SK-N-SH (cell line): ENCODE measurements around the gene PPM1B. TPM values are rescaled to one million over a fixed set of nuclear protein-coding genes. Genes with fewer than 3 reads are reported as not detected.

Source experiments
- CTCF ChIA-PET: fragments of 300-600, 350-600 bp; formaldehyde crosslinking; extraction: SDS; loops from one replicate; lab custom pipeline; 2021; lab: Yijun Ruan, JAX
- POLR2A ChIA-PET: fragments of 350-600 bp; sonication (Branson Sonifier 250); formaldehyde crosslinking; extraction: SDS; loops from one replicate; lab custom pipeline; 2020; ENCODE audit warnings: antibody characterized with exemption, inconsistent platforms; lab: Yijun Ruan, JAX
- DNase-seq: peaks from one replicate; pipeline ENCODE4 v3.0.0; 2012
- H2AFZ ChIP-seq: fragments of 200-600 bp; sonication (generic); 2 replicates; pipeline ENCODE4 v1.8.1; 2016; ENCODE audit warnings: antibody characterized with exemption, mild to moderate bottlenecking, low read depth
- H3F3A ChIP-seq: fragments of 200-600 bp; sonication (generic); replicated peaks from 2 replicates; pipeline ENCODE3; 2016; ENCODE audit warnings: antibody characterized with exemption, mild to moderate bottlenecking; ENCODE audit not compliant: insufficient read depth
- H3K27ac ChIP-seq, 2 experiments: fragments of 200-500 bp in 1 of 2; fragments of 200-600 bp in 1 of 2; sonication (Bioruptor generic) in 1 of 2; sonication (generic), shearing (Covaris generic) in 1 of 2; 2 replicates each; pipeline versions ENCODE4 v1.5.1 to v1.6.1; 2014 to 2016; ENCODE audit warnings: low read depth in 2 of 2, inconsistent platforms in 1 of 2, low read length in 1 of 2, mild to moderate bottlenecking in 1 of 2, mixed read lengths in 1 of 2
- H3K27me3 ChIP-seq: fragments of 200-600 bp; sonication (generic), shearing (Covaris generic); 2 replicates; pipeline ENCODE4 v1.6.1; 2016; ENCODE audit warnings: mixed run types; ENCODE audit not compliant: insufficient read depth
- H3K36me3 ChIP-seq, 2 experiments: fragments of 200-500 bp in 1 of 2; fragments of 200-600 bp in 1 of 2; sonication (Bioruptor generic) in 1 of 2; sonication (generic) in 1 of 2; replicated peaks in 1 of 2; 2 replicates each; pipeline versions ENCODE3 to v1.5.1; 2014 to 2016; ENCODE audit warnings: low read length in 1 of 2, mild to moderate bottlenecking in 1 of 2; ENCODE audit not compliant: insufficient read depth in 2 of 2, control insufficient read depth in 1 of 2
- H3K4me1 ChIP-seq, 2 experiments: fragments of 200-500 bp in 1 of 2; fragments of 200-600 bp in 1 of 2; sonication (Bioruptor generic) in 1 of 2; sonication (generic), shearing (Covaris generic) in 1 of 2; 2 replicates each; pipeline versions ENCODE4 v1.5.1 to v1.6.1; 2014 to 2016; ENCODE audit warnings: low read depth in 1 of 2, low read length in 1 of 2, mixed run types in 1 of 2; ENCODE audit not compliant: insufficient read depth in 2 of 2, control insufficient read depth in 1 of 2
- H3K4me2 ChIP-seq: fragments of 200-600 bp; sonication (generic), shearing (Covaris generic); 2 replicates; pipeline ENCODE4 v1.6.1; 2017; ENCODE audit warnings: mixed run types
- H3K4me3 ChIP-seq, 2 experiments: fragments of 200-500 bp in 1 of 2; fragments of 200-600 bp in 1 of 2; sonication (Bioruptor generic) in 1 of 2; sonication (generic), shearing (Covaris generic) in 1 of 2; 2 replicates each; pipeline versions ENCODE4 v1.5.1 to v1.8.1; 2014 to 2016; ENCODE audit warnings: low read depth in 2 of 2, inconsistent platforms in 1 of 2, low read length in 1 of 2, mild to moderate bottlenecking in 1 of 2, mixed read lengths in 1 of 2, moderate library complexity in 1 of 2
- H3K79me2 ChIP-seq: fragments of 200-600 bp; sonication (generic); 2 replicates; pipeline ENCODE4 v1.8.1; 2017; ENCODE audit warnings: mild to moderate bottlenecking; ENCODE audit not compliant: insufficient read depth
- H3K9ac ChIP-seq: fragments of 200-600 bp; sonication (generic); 2 replicates; pipeline ENCODE4 v1.6.1; 2017; ENCODE audit warnings: mixed run types
- H3K9me2 ChIP-seq: fragments of 200-600 bp; sonication (generic); 2 replicates; pipeline ENCODE4 v1.6.1; 2017; ENCODE audit warnings: mixed run types
- H3K9me3 ChIP-seq: fragments of 200-600 bp; sonication (generic); 2 replicates; pipeline ENCODE4 v1.6.1; 2017; ENCODE audit warnings: mixed run types, mild to moderate bottlenecking, moderate library complexity
- H4K20me1 ChIP-seq: fragments of 200-600 bp; sonication (generic); 2 replicates; pipeline ENCODE4 v1.6.1; 2017; ENCODE audit warnings: mild to moderate bottlenecking, mixed run types; ENCODE audit not compliant: insufficient read depth
- CHD2 ChIP-seq: fragments of 150-350 bp; IDR thresholded peaks from 2 replicates; pipeline ENCODE4 v1.6.1; 2018; ENCODE audit warnings: low read length; ENCODE audit not compliant: partially characterized antibody
- CTCF ChIP-seq: fragments of 200-600 bp; sonication (generic); IDR thresholded peaks from 2 replicates; pipeline ENCODE4 v1.6.1; 2017; ENCODE audit warnings: antibody characterized with exemption, mild to moderate bottlenecking, moderate library complexity
- EP300 ChIP-seq, 2 experiments: IDR thresholded peaks; 2 replicates each; pipeline versions ENCODE4 v1.4.0 to v1.6.1; 2012; ENCODE audit warnings: borderline replicate concordance in 1 of 2, low read depth in 1 of 2, low read length in 1 of 2
- FOSL2 ChIP-seq: IDR thresholded peaks from 2 replicates; pipeline ENCODE4 v1.4.0; 2012; ENCODE audit warnings: low read depth, mild to moderate bottlenecking, moderate library complexity, borderline replicate concordance
- FOXJ3 ChIP-seq: sonication (generic); formaldehyde crosslinking; IDR thresholded peaks from 2 replicates; pipeline ENCODE4 v1.5.1; 2020; ENCODE audit warnings: mild to moderate bottlenecking, missing genetic modification reagents
- MXI1 ChIP-seq: IDR thresholded peaks from 2 replicates; pipeline ENCODE4 v1.6.1; 2012; ENCODE audit warnings: mild to moderate bottlenecking, low read depth, low read length, improper control_type of control experiment
- NRF1 ChIP-seq: IDR thresholded peaks from 2 replicates; pipeline ENCODE4 v1.6.1; 2012; ENCODE audit warnings: low read depth, mild to moderate bottlenecking, low read length
- RXRA ChIP-seq: IDR thresholded peaks from 2 replicates; pipeline ENCODE4 v1.4.0; 2012; ENCODE audit warnings: low read depth, mild to moderate bottlenecking, borderline replicate concordance
- SIN3A ChIP-seq: IDR thresholded peaks from 2 replicates; pipeline ENCODE4 v1.6.1; 2012; ENCODE audit warnings: low read depth, mild to moderate bottlenecking, low read length, moderate library complexity, borderline replicate concordance
- SMC3 ChIP-seq: IDR thresholded peaks from 2 replicates; pipeline ENCODE4 v1.6.1; 2012; ENCODE audit warnings: low read depth, low read length, improper control_type of control experiment
- TAF1 ChIP-seq: IDR thresholded peaks from 2 replicates; pipeline ENCODE4 v1.6.1; 2012; ENCODE audit warnings: low read depth, mild to moderate bottlenecking, low read length, moderate library complexity, borderline replicate concordance
- TEAD4 ChIP-seq: IDR thresholded peaks from 2 replicates; pipeline ENCODE4 v1.4.0; 2012; ENCODE audit warnings: mild to moderate bottlenecking, borderline replicate concordance; ENCODE audit not compliant: insufficient read depth
- USF1 ChIP-seq: IDR thresholded peaks from 2 replicates; pipeline ENCODE4 v1.4.0; 2012; ENCODE audit warnings: low read depth, borderline replicate concordance
- polyA plus RNA-seq, 3 experiments: library from polyadenylated mRNA; depleted of rRNA; stranded (reverse); fragments of >200 nt; gene quantifications; 2 replicates each; pipeline ENCODE4 v1.2.3, GENCODE V29; 2012
- TF ChIP-seq, protein P1 (sequence below): IDR thresholded peaks from 2 replicates; pipeline ENCODE4 v1.4.0; 2012; ENCODE audit warnings: low read depth, borderline replicate concordance

The PPM1B gene
- polyA plus RNA-seq, 1 of the 3 experiments (the other 2 are of a cell fraction), result 16.2 TPM

GRCh38 chr2:44186810-44187209 is 18.1 kb downstream of the PPM1B start:
- Histone ChIP-seq H3K9me3 (no peaks in the 10 kb centered on the region), H2AFZ (no peak overlapping the region), H3K4me1 (0 out of 4 replicates have a peak, but pooled peaks cover 0 to 7% of the 10 kb centered on the region in 2 experiments), H3K36me3 (no peaks in the 10 kb centered on the region), H3K4me2 (no peak overlapping the region), H3K9ac (no peak overlapping the region), H3K4me3 (no peak overlapping the region), H3K79me2 (peaks cover 98% of the 10 kb centered on the region), H3K9me2 (no peaks in the 10 kb centered on the region), H4K20me1 (peaks cover 10% of the 10 kb centered on the region), H3F3A (no peaks in the 10 kb centered on the region), H3K27ac (no peak overlapping the region), H3K27me3 (no peaks in the 10 kb centered on the region)
- TF ChIP-seq NRF1 (no peak), MXI1 (no peak), TEAD4 (no peak), EP300 (IDR thresholded peaks at IDR 0.05; ENCODE audit: borderline replicate concordance in 1 of 2, low read depth in 1 of 2, low read length in 1 of 2) (no peak), FOSL2 (no peak), USF1 (no peak), RXRA (no peak), FOXJ3 (no peak), TAF1 (no peak), SIN3A (no peak), SMC3 (no peak), CHD2 (no peak), CTCF (no peak)
- TF ChIP-seq, protein P1, sequence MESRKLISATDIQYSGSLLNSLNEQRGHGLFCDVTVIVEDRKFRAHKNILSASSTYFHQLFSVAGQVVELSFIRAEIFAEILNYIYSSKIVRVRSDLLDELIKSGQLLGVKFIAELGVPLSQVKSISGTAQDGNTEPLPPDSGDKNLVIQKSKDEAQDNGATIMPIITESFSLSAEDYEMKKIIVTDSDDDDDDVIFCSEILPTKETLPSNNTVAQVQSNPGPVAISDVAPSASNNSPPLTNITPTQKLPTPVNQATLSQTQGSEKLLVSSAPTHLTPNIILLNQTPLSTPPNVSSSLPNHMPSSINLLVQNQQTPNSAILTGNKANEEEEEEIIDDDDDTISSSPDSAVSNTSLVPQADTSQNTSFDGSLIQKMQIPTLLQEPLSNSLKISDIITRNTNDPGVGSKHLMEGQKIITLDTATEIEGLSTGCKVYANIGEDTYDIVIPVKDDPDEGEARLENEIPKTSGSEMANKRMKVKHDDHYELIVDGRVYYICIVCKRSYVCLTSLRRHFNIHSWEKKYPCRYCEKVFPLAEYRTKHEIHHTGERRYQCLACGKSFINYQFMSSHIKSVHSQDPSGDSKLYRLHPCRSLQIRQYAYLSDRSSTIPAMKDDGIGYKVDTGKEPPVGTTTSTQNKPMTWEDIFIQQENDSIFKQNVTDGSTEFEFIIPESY, result no peak
- CTCF ChIA-PET, result interaction anchor here (1.2 to 1.7 kb wide), 3 partner anchors 10 to 16 kb away, joined by 3 to 4 read pairs (median 4); no protein-coding TSS in a partner anchor
- POLR2A ChIA-PET, result no interaction called here
- no peak for DNase-seq
